HL-60/S4 treated with phorbol 12-myristate 13-acetate at 8.2 ng/mL for 4 days and 3 days (cell line): Measurements from ENCODE around the gene CLK2.
"Not testable (repeated sequence)": the region's sequence is repeated elsewhere in the genome, so short reads cannot be mapped to it uniquely, and the experiment has no call there.

ENCODE experiments used
- in situ Hi-C: fragments of 300-500 bp; cut with MboI; formaldehyde crosslinking; loops from 2 replicates; pipeline ENCODE4 v1.15.0; 2022; ENCODE audit warnings: low sequenced_read_pairs

CLK2 gene

DNA sequence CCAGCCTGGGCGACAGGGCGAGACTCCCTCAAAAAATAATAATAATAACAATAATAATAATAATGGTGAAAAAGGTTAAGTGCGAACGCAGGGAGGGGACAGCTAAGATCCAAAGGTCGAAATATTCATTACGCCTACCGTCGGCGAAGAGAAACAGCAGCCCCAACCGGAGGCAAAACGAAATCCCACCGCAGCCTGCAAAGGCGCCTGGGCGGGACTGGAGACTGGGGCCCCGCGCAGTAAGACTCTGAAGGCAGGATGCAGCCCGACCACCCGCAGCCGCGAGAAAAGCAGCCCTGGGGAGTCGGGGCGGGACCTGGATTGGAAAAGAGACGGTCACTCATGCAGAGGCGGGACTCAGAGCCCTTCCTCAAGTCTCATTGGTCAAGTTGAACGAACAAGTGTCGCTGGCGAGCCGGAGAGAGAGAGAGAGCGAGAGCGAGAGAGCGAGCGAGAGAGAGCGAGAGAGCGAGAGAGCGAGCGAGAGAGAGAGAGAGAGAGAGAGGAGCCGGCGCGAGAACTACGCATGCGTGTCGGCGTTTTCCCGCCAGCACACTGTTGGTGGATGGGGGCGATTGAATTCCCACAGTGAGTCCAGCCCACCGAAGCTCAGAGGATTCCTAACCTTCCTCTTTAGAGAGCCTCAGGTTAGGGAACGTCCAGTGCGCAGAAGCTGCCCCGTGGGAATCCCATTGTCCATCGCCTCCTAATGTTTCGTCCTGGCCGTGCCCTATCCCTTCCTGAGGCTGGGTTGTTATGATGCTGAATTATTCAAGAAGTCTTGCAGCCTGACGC is 28.7 kb downstream of the CLK2 start:
- in situ Hi-C loops: no loop called here

DNA sequence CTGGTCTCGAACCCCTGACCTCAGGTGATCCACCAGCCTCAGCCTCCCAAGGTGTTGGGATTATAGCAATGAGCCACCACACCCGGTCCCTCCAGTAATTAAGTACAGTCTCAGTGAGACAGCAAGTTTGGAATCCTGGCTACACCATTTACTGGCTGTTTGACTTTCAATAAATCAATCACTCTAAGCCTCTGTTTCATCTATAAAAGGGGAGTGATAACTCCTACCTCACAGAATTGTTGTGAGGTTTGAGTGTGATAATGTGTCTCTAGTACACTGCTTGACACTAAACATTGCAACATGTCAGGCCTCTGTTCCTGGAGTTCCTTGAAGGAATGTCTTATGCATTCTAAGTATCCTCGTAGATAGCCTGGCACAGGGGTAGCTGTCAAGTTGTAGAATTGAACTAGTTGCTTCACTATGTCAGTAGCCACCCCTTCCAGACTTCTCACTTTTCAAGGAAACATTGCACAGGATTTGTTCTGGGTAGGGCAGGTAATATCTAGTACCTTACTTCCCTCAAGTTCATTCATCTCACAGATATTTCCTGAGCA is 30.4 kb downstream of the CLK2 start:
- in situ Hi-C loops: no loop called here

DNA sequence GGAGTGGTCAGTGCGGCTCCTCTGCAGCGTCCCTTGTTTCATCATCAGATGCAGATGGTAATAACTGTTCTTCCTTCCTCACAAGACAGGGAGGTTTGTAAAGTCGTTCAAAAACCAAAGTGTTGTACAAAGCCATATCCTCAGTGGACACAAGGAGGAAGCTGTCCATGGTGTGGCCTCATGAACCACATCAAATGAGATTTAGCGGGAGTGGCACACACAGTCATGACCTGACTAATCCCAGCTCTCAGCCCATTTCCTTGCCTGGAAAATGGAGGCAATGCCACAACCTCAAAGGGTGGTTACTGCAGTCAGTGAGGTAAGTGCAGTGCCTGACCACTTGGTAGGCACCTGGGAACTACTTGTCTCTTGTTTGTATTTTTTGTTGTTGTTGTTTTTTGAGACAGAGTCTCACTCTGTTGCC is 31.5 kb downstream of the CLK2 start:
- in situ Hi-C loops: no loop called here

DNA sequence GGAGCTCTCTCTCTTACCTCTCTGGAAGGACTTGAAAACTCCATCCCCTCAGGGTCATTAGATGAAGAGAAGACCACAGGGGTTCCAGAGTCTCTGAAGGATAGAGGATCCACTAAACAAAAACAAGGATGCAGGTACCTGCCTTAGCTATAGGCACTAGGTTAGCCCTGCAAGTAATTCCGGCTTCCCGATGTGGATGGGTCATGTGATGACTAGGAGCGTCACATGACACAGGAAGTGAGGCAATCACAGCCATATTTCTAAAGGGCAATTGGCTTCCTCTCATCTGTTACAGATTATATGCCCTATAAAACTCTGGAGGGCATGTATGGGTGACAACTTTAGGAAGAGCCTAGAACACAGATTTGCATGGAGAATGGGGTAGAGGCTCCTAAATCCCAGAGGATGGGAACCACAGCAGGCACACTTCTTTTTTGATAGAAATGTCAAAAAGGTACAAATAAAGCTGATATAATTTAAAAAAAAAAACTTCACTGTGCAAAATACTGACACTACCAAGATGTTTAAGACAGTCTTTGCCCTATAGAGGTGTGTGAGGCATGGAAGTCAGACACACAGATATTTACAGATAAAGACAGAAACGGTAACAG is 32.1 kb downstream of the CLK2 start:
- in situ Hi-C loops: no loop called here

DNA sequence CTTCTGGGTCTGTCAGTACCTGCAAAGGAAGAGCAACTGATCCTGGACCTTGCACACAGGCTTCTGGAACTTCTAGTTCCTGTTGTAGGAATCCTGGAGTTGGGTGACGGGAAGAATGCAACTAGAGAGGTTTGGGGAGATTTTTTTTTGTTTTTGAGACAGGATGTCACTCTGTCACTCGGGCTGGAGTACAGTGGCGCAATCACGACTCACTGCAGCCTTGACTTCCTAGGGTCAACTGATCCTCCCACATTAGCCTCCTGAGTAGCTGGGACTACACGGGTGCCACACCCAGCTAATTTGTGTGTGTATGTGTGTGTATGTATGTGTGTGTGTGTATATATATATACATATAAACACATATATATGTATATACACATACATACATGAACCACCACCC is 36.9 kb downstream of the CLK2 start:
- in situ Hi-C loops: no loop called here

DNA sequence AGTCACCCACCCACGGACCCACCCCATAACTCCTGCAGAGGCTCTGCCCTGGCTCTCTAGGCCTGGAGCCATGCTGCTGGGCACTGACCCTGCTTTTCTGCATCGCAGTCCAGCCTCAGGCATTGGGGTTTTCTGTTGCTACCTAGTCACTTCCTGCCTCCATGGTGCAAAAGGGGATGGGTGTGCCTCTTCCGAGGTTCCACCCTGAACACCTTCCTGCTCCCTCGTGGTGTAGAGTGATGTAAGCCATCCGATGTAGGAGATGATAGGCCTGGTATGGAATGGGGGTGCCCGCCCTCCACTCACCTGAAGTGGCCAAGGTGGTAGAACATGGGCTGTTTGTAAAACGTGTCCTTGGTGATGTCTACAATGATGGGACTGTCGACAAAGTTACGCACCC is 37.9 kb downstream of the CLK2 start:
- in situ Hi-C loops: not testable (repeated sequence)

DNA sequence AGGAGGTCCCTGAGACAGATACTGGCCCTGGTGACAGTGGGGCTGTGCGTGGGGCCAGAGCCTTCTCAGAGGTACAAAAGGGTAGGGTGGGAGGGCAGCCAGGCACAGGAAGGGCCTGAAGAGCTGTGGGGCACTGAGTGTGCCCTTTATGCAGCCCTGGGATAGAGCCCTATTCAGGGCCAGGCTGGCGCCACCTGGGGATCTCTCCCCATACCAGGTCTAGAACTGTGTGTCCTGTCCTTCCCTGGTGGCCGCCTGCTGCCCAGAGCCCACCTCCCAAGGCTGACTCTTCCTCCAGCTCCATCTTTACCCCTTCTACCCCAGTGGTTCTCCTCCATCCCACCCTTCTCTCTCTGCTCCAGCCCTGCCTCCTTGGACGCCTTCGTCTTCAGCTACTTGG is 39.8 kb downstream of the CLK2 start:
- in situ Hi-C loops: not testable (repeated sequence)

DNA sequence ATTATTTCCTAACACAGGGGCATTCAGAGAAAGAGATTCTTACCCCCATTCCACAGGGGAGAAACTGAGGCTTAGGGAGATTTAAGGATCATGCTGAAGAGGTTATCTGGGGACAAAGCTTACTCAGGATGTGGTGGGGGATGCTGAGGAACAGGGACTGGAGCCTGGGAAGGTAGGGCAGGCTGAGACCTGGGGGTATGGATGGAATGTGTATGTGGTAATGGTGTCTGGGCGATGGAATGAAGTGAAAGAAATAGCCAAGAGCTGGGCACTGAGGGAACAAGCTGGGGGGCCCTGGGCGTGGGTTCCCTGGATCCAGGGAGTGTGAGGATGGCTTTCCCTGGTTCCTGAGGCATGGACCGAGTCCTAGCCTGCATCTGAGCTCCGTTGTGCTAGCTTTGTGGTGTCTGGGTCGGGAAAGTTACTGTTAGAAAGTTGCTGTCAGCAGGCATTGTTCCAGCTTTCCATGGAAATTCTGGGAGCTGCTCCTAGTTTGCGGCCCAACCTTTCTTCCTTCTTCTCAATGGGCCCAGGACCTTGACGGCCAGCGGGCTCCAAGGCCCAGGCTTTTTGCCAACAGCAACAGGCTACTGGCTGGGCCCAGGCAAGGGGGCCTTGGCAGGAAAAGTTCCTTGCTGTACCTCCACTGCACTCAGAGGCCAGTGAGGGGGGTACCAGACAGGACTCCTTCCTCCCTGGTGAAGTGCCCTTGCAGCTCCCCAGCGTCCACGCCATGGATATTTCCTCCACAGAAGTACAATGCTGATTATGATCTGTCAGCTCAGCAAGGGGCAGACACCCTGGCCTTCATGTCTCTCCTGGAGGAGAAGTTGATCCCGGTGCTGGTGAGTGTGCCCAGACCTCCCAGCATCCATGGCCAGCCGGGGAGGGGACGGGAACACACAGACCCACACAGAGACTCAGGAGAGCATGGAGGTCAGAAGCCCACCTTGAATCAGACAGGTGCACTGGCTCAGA is 41.0 kb downstream of the CLK2 start:
- in situ Hi-C loops: not testable (repeated sequence)

DNA sequence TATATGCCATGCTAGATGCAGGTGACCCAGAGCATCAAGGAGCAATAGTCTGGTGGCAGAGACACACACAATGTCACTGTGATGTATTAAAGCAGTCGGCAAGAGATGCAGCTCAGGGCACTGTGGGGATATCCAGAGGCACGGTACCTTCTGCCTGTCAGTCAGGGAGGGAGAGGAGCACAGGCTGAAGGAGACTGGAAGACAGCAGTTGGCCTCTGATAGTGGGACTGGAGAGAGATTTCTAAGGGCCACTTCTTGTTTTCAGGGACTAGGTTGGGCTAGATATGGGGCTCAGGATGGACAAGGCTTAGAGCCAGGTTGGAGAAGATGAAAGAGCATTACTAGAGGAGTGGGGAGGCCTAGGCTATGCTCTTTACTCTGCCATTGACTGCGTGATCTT is 42.0 kb downstream of the CLK2 start:
- in situ Hi-C loops: not testable (repeated sequence)

DNA sequence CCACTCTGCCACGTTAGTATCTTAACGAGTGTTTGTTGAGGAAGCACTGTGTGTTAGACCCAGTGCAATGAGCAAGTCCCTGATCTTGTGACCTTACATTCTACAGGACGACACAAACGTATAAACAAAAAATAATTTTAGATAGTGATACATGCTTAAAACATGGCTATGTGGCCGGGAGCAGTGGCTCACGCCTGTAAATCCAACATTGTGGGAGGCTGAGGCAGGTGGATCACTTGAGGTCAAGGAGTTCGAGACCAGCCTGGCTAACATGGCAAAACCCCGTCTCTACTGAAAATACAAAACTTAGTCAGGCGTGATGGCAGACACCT is 45.2 kb downstream of the CLK2 start:
- in situ Hi-C loops: no loop called here

DNA sequence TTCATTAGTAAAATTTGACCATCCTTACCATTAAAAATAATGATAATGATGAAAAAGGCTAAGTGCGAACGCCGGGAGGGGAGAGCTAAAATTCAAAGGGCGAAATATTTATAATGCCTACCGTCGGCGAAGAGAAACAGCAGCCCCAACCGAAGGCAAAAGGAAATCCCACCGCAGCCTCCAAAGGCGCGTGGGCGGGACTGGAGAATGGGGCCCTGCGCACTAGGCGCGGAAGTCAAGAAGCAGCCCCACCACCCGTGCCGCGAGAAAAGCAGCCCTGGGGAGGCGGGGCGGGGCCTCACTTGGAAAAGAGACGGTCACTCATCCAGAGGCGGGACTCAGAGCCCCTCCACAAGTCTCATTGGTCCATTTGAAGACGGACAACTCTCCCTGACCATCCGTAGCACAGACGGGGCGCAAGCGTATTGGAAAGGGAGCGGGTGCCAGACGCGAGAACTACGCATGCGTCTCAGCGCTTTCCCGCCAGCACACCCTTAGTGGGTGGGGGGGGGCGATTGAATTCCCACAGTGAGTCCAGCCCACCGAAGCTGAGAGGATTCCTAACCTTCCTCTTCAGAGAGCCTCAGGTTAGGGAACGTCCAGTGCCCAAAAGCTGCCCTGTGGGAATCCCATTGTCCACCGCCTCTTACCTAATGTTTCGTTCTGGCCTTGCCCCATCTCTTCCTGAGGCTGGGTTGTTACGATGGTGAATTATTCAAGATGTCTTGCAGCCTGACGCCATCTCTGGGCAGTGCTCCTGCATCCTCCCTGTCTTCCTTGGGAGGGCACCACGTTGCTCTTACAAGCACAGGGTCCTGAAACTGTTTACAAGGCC is 45.8 kb downstream of the CLK2 start:
- in situ Hi-C loops: no loop called here

DNA sequence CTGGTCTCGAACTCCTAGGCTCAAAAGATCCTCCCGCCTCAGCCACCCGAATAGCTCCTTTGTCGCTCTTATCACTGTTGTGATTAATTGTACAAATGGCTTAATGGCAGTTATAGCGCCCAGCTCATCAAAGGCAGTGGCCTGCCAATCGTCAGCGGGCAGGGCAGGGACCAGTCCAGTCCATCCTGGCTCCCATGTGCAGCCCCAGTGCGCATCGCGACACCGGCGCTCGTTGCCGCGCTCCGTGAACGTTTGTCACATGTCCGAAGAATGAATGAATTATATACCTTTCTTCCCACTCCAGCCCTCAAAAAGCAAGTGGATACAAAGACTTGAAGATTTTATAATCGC is 46.4 kb downstream of the CLK2 start:
- in situ Hi-C loops: no loop called here

DNA sequence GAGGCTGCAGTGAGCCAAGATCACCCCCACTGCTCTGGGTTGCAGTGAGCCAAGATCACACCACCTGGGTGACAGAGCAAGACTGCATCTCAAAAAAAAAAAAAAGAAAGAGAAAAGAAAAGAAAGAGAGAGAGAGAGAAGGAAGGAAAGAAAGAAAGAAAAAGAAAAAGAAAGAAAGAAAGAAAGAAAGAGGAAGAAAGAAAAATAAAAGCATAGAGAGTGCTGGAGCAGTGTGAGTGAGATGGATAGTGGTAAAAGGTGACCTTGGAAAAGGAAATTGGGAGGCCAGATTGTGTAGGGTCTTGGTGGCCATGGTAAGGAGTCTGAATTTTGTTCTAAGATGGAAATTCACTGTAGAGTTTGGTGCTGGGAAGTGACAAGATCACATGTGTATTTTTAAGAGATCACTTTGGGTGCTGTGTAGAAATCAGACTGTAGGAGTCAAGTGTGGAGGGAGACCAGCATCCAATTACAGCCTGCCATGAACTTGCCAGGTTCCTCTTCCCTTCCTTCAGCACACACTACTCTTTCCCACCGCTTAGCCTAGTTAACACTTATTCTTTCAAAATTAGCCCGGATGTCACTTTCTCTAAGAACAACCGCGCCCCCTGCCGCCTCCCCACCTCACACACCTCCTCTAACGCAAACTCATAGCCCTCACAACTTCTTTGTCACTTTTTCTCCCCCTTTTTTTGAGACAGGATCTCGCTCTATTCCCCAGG is 47.0 kb downstream of the CLK2 start:
- in situ Hi-C loops: no loop called here

DNA sequence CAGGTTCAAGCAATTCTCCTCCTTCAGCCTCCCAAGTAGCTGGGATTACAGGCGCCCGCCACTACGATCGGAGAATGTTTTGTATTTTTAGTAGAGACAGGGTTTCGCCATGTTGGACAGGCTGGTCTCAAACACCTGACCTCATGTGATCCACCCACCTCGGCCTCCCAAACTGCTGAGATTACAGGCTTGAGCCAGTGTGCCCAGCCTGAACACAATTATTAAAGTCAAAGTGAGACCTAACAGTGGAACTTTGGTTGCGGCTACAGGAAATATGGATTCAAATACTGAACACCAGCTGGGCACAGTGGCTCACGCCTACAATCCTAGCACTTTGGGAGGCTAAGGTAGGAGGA is 47.9 kb downstream of the CLK2 start:
- in situ Hi-C loops: not testable (repeated sequence)

DNA sequence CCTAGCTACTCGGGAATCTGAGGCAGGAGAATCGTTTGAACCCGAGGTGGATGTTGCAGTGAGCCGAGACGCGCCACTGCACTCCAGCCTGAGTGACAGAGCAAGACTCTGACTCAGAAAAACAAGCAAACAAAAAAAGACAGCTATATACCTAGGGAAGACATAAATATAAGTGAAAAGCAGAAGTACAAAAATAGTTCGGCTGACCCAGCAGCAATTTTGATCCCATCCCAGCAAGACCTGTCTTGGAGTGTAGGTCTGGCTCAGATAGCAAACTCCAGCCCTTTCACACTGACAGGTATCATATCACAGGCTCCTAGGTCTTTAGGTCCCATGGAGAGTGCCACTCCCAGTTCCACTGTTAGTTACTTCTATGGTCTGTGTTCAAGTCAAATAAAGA is 50.3 kb downstream of the CLK2 start:
- in situ Hi-C loops: no loop called here

DNA sequence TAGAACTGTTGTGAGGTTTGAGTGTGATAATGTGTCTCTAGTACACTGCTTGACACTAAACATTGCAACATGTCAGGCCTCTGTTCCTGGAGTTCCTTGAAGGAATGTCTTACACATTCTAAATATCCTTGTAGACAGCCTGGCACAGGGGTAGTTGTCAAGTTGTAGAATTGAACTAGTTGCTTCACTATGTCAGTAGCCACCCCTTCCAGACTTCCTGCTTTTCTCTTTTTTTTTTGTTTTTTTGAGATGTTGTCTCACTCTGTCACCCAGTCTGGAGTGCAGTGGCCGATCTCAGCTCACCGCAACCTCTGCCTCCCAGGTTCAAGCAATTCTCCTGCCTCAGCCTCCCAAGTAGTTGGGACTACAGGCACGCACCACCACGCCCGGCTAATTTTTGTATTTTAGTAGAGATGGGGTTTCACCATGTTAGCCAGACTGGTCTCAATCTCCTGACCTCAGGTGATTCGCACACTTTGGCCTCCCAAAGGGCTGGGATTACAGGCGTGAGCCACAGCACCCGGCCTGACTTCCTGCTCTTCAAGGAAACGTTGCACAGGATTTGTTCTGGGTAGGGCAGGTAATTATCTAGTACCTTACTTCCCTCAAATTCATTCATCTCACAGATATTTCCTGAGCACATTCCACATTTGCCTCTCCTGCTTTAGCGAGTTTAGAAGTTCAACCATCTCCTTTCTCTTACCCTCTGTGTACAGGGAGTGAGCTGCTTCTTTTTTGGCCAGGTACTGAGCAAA is 52.9 kb downstream of the CLK2 start:
- in situ Hi-C loops: not testable (repeated sequence)

DNA sequence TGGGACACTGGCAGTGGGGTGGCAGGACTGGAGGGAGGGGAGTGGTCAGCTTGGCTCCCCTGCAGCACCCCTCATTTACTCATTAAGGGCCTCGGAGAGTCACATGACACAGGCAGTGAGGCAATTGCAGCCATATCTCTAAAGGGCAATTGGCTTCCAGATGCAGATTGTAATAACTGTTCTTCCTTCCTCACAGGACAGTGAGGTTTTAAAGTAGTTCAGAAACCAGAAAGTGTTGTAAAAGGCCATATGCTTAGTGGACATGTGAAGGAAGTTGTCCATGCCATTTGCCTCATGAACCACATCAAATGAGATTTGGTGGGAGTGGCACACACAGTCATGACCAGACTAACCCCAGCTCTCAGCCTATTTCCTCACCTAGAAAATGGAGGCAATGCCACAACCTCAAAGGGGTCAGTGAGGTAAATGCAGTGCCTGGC is 53.7 kb downstream of the CLK2 start:
- in situ Hi-C loops: no loop called here

DNA sequence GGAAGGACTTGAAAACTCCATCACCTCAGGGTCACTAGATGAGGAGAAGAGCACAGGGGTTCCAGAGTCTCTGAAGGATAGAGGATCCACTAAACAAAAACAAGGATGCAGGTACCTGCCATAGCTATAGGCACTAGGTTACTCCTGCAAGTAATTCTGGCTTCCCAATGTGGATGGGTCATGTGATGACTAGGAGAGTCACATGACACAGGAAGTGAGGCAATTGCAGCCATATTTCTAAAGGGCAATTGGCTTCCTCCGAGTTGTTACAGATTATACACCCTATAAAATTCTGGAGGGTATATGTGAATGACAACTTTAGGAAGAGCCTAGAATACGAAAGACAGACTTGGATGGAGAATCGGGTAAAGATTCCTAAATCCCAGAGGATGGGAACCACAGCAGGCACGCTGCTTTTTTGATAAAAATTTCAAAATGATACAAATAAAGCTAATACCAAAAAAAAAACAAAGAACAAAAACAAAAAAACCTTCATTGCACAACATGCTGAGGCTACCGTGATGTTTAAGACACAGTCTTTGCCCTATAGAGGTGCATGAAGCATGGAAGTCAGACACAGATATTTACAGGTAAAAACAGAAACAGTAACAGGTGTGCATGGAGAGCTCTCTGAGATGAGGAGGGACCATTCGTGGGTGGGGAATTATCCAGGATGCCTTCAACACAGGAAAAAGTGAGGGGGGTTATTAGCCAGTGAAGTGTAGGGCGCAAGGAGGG is 54.3 kb downstream of the CLK2 start:
- in situ Hi-C loops: no loop called here

DNA sequence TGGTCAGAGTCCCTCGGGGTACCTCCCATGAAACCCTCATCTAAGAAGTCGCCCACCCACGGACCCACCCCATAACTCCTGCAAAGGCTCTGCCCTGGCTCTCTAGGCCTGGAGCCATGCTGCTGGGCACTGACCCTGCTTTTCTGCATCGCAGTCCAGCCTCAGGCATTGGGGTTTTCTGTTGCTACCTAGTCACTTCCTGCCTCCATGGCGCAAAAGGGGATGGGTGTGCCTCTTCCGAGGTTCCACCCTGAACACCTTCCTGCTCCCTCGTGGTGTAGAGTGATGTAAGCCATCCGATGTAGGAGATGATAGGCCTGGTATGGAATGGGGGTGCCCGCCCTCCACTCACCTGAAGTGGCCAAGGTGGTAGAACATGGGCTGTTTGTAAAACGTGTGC is 58.6 kb downstream of the CLK2 start:
- in situ Hi-C loops: not testable (repeated sequence)
